Esophagus muscularis mucosa (tissue), 3 donors: ENCODE results near the gene HTRA2.

Experiments used
- POLR2A ChIP-seq: fragments of 450-650 bp; IDR thresholded peaks from one replicate; pipeline ENCODE4 v1.6.1; 2017; ENCODE audit warnings: antibody characterized with exemption, moderate library complexity, mild to moderate bottlenecking, low read depth
- POLR2AphosphoS5 ChIP-seq, 2 donors: sonication (generic); formaldehyde crosslinking; IDR thresholded peaks; one replicate each; pipeline ENCODE4 v1.6.1; 2017; ENCODE audit warnings: antibody characterized with exemption in 2 of 2
- TF ChIP-seq, protein P1 (sequence below), 3 experiments: fragments of 200-600 bp in 2 of 3; fragments of 450-650 bp in 1 of 3; sonication (generic) in 2 of 3; IDR thresholded peaks; one replicate each; pipeline ENCODE4 v1.5.1; 2017 to 2019; ENCODE audit warnings: antibody characterized with exemption in 3 of 3, mild to moderate bottlenecking in 2 of 3, moderate library complexity in 1 of 3

DNA sequence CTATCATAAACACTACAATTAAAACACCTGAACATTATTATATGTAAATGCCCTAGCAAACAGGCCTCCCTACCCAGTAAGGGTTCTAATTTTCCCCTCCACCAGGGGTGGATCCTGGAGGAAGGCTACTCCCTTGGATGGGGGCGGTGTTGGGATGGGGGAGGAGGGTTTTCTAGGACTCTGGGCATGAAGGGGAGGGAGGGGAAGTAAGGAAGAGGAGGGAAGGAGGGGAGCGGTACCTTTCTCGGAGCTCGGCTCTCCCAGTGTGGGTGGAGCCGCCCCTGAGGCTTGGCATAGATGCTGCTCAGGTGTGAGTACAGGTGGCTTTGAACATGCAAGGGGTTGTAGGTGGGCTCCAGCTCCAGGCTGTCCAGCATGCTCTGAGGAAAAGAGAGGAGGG lies 30.2 kb downstream of the HTRA2 start:
- TF ChIP-seq, protein P1, sequence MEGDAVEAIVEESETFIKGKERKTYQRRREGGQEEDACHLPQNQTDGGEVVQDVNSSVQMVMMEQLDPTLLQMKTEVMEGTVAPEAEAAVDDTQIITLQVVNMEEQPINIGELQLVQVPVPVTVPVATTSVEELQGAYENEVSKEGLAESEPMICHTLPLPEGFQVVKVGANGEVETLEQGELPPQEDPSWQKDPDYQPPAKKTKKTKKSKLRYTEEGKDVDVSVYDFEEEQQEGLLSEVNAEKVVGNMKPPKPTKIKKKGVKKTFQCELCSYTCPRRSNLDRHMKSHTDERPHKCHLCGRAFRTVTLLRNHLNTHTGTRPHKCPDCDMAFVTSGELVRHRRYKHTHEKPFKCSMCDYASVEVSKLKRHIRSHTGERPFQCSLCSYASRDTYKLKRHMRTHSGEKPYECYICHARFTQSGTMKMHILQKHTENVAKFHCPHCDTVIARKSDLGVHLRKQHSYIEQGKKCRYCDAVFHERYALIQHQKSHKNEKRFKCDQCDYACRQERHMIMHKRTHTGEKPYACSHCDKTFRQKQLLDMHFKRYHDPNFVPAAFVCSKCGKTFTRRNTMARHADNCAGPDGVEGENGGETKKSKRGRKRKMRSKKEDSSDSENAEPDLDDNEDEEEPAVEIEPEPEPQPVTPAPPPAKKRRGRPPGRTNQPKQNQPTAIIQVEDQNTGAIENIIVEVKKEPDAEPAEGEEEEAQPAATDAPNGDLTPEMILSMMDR (IDR thresholded peaks at IDR 0.05) = no peak
- TF ChIP-seq POLR2A (no peak), POLR2AphosphoS5 (IDR thresholded peaks at IDR 0.05) (no peak)
